GM19023 (cell line): ENCODE results near the gene C19orf33.
"Not testable (repeated sequence)": the region's sequence is repeated elsewhere in the genome, so short reads cannot be mapped to it uniquely, and the experiment has no call there.

ENCODE experiments used
- ATAC-seq: cut with Tn5 transposase; IDR thresholded peaks from one replicate; pipeline ENCODE4 v1.9.1; 2021; ENCODE audit warnings: mild to moderate bottlenecking, moderate library complexity; ENCODE audit not compliant: unreplicated experiment

Gene C19orf33

GRCh38 chr19:38336638-38337359 lies 32.7 kb downstream of the C19orf33 start:
- peak; percentile 50 for ATAC-seq

- ATAC-seq: no peak
Measured at GRCh38 chr19:38337360-38337653, 33.3 kb downstream of the C19orf33 start.

GRCh38 chr19:38339011-38339410 lies 35.0 kb downstream of the C19orf33 start:
- ATAC-seq: not testable (repeated sequence)

DNA sequence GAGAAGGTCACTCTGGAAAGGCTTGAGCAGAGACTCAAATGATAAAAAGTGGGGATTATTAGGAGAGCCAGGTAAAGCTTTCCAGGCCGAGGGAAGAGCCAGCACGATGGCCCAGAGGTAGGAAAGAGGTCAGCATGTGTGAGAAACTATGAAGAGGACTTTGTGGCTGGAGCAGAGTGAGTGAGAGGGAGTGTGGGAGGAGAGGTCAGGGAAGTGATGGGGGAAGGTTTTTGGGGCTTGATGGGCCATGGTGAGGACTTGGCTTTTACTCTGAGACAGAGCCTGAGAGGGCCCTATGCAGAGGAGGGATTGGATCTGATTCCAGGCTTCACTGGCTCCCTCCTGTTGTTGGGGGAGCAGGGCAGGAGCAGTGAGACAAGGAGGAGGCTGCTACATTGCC lies 36.9 kb downstream of the C19orf33 start:
- no peak for ATAC-seq

DNA sequence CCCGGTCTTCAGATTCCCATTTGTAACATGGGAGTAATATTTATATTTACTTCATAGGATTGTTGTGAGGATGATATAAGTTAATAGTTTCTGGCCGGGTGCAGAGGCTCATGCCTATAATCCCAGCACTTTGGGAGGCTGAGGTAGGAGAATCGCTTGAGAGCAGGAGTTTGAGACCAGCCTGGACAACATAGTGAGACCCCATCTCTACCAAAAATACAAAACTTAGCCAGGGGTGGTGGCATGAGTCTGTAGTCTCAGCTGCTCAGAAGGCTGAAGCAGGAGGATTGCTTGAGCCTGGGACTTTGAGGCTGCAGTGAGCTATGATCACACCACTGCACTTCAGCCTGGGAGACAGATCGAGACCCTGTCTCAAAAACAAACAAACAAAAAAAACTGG lies 42.8 kb downstream of the C19orf33 start:
- ATAC-seq: no peak

DNA sequence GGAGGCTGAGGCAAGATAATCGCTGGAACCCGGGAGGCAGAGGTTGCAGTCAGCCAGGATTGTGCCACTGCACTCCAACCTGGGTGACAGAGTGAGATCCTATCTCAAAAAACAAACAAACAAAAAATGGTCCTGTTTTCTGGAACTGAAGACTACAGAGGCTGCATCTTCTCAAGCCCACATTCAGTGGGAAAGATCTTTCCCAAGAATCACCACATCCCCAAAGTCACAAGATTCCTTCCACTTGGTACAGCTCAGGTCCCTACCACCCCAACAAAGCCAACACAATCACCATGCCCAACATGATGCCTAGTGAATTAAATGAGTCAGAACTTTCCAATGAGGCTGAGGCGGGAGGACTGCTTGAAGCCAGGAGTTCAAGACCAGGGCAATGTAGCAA lies 46.8 kb downstream of the C19orf33 start:
- no peak for ATAC-seq

DNA sequence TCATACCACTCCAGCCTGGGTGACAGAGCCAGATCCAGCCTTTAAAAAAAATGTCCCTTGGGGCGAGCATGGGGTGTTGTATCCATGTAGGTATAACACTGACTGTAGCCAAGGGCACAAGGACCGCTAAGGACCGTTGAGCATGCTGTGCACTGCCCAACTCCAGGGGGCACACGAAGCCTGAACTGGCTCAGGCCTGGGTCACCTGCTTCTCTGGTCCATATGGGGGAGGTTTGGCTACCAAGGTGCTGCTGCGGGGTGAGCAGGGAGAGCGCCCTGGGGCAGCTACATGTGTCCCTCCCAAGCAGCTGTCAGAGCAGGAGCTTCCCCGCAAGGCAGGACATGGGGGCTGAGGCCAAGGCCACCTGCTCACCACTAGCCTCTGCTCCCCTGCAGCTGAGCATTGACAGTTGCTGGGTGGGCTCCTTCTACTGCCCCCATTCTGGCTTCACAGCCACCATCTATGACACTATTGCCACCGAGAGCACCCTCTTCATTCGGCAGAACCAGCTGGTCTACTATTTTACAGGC lies 47.9 kb downstream of the C19orf33 start:
- ATAC-seq: no peak

DNA sequence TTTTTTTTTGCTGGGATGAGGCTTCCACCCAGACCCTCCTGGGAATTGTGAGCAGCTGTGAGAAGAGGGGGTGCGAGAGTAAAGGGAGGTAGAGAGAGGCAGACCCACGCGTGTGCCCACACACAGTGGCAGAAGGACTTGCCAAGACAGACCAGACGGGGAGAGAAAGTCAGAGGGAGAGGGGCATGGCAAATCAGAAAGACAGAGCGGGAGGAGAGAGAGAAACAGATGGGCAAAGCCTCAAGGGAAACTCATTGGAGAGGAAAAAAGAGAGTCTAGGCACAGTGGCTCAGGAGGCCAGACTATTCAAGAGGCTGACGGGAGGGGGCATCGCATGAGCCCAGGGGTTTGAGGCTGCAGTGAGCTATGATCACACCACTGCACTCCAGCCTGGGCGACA lies 48.6 kb downstream of the C19orf33 start:
- no peak for ATAC-seq
